AG04450 (cell line): Measurements from ENCODE around the gene RPS6KL1. TPM values are rescaled to one million over a fixed set of nuclear protein-coding genes. Genes with fewer than 3 reads are reported as not detected.

ENCODE experiments used
- CTCF ChIA-PET: fragments of 300-600, 350-600 bp; formaldehyde crosslinking; extraction: SDS; loops from one replicate; lab custom pipeline; 2022; ENCODE audit warnings: antibody characterized with exemption, inconsistent platforms; lab: Charles Lee
- POLR2A ChIA-PET: fragments of 350-600 bp; formaldehyde crosslinking; extraction: SDS; loops from one replicate; lab custom pipeline; 2021; ENCODE audit warnings: antibody characterized with exemption, inconsistent platforms; lab: Yijun Ruan, JAX
- DNase-seq: peaks from one replicate; pipeline ENCODE4 v3.0.0-alpha.2; 2011; ENCODE audit warnings: low read depth, low spot score
- H3K27ac ChIP-seq: one replicate; pipeline ENCODE4 v1.5.1; 2012; ENCODE audit warnings: low read depth, low read length, control low read depth
- H3K27me3 ChIP-seq: one replicate; pipeline ENCODE4 v1.6.0; 2012; ENCODE audit warnings: low read length; ENCODE audit not compliant: control insufficient read depth, insufficient read depth
- H3K4me3 ChIP-seq: 2 replicates; pipeline ENCODE4 v1.5.1; 2011; ENCODE audit warnings: mild to moderate bottlenecking, low read depth, low read length, control low read depth
- H3K9me3 ChIP-seq: 2 replicates; pipeline ENCODE4 v1.5.1; 2012; ENCODE audit warnings: low read length; ENCODE audit not compliant: control insufficient read depth, insufficient read depth
- polyA plus RNA-seq: library from polyadenylated mRNA; depleted of rRNA; stranded (reverse); fragments of >200 nt; gene quantifications from 2 replicates; pipeline ENCODE4 v1.2.3, GENCODE V29; 2011
- TF ChIP-seq, protein P1 (sequence below): IDR thresholded peaks from 2 replicates; pipeline ENCODE4 v1.5.1; 2011; ENCODE audit warnings: low read depth, low read length, control low read depth, inconsistent platforms

Gene RPS6KL1
- polyA plus RNA-seq, 1 experiment, result 0.64 TPM

DNA sequence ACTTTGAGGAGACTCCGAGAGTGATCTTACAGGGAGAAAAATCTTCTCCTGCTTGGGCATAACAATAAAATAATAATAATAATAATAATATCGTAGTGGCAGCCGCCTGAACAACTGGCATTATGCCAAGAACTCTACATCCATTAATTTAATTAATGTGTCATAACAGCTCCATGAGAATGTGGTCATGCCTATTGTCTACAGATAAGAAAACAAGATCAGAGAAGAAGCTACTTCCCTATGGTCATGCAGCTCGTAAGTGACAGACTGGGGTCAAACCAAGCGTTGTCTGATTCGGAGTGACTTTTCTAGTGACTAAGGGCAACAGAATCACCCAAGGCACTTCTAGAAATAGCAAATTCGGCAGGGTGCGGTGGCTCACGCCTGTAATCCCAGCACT is 58.9 kb downstream of the RPS6KL1 start:
- no peak overlapping the region for H3K4me3 ChIP-seq
- DNase-seq, result no peak
- CTCF ChIA-PET, result interaction anchor here (1.5 to 9.4 kb wide), 4 partner anchors 17 to 225 kb away, joined by 3 to 227 read pairs (median 90); partner anchors contain the start of genes DLST and PROX2
- H3K27ac ChIP-seq, result no peak overlapping the region
- TF ChIP-seq, protein P1, sequence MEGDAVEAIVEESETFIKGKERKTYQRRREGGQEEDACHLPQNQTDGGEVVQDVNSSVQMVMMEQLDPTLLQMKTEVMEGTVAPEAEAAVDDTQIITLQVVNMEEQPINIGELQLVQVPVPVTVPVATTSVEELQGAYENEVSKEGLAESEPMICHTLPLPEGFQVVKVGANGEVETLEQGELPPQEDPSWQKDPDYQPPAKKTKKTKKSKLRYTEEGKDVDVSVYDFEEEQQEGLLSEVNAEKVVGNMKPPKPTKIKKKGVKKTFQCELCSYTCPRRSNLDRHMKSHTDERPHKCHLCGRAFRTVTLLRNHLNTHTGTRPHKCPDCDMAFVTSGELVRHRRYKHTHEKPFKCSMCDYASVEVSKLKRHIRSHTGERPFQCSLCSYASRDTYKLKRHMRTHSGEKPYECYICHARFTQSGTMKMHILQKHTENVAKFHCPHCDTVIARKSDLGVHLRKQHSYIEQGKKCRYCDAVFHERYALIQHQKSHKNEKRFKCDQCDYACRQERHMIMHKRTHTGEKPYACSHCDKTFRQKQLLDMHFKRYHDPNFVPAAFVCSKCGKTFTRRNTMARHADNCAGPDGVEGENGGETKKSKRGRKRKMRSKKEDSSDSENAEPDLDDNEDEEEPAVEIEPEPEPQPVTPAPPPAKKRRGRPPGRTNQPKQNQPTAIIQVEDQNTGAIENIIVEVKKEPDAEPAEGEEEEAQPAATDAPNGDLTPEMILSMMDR, result no peak
- H3K9me3 ChIP-seq, result no peaks in the 10 kb centered on the region
- peaks cover 6% of the 10 kb centered on the region for H3K27me3 ChIP-seq
- POLR2A ChIA-PET, result no interaction called here

DNA sequence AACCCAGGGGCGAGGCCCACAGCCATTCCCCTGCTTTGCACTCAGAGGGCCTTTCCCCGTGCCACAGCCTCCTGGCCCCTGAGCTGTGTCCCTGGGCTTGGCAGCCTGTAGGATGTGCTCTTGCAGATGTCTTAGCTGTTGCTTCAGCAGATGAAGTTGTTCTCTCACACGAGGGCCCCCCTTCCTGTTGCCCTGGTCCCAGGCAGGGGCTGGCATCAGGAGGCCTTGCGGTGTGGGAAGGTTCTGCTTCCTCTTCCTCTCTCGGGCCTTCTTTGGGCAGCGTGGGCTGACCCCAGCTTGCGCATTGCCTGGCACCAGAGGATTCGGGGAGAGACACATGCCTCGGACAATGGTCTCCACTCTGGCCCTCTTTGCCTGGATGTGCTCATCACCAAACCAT is 59.8 kb downstream of the RPS6KL1 start:
- Histone ChIP-seq H3K9me3 (no peaks in the 10 kb centered on the region), H3K27me3 (peaks cover 6% of the 10 kb centered on the region), H3K4me3 (no peak overlapping the region), H3K27ac (no peak overlapping the region)
- ChIA-PET CTCF (interaction anchor here (1.7 to 9.4 kb wide), 4 partner anchors 10 to 225 kb away, joined by 7 to 227 read pairs (median 114); partner anchors contain the start of genes DLST and PROX2), POLR2A (interaction anchor here (1.1 kb wide), 1 partner anchor 26 kb away, joined by 4 read pairs; no protein-coding TSS in a partner anchor)
- DNase-seq, result no peak
- TF ChIP-seq, protein P1, result no peak

DNA sequence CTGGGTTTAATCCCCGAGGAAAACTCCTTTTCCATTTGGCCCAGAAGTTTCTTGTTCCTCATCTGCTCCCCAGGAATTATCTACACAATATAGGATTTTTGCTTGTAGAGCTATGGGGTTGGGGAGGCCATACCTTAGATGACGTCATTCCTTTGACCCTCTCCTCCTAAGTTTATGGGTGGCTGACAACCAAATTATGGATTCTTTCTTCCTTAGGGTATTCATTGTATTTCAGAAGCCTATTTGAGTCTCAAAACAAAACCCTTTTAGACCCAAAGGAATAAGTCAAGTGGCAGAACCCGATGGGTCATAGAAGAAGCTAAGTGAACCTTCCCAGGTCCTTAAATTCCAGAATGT is 61.3 kb downstream of the RPS6KL1 start:
- Histone ChIP-seq H3K9me3 (no peaks in the 10 kb centered on the region), H3K4me3 (no peak overlapping the region), H3K27me3 (peaks cover 6% of the 10 kb centered on the region), H3K27ac (no peak overlapping the region)
- ChIA-PET CTCF (interaction anchor here (0.5 to 9.4 kb wide), 36 partner anchors 9 to 1836 kb away, joined by 3 to 227 read pairs (median 6); partner anchors contain the start of genes DLST, EIF2B2 and PROX2), POLR2A (interaction anchor here (1.6 kb wide), 1 partner anchor 21 kb away, joined by 6 read pairs; no protein-coding TSS in a partner anchor)
- TF ChIP-seq, protein P1, result no peak
- no peak for DNase-seq

DNA sequence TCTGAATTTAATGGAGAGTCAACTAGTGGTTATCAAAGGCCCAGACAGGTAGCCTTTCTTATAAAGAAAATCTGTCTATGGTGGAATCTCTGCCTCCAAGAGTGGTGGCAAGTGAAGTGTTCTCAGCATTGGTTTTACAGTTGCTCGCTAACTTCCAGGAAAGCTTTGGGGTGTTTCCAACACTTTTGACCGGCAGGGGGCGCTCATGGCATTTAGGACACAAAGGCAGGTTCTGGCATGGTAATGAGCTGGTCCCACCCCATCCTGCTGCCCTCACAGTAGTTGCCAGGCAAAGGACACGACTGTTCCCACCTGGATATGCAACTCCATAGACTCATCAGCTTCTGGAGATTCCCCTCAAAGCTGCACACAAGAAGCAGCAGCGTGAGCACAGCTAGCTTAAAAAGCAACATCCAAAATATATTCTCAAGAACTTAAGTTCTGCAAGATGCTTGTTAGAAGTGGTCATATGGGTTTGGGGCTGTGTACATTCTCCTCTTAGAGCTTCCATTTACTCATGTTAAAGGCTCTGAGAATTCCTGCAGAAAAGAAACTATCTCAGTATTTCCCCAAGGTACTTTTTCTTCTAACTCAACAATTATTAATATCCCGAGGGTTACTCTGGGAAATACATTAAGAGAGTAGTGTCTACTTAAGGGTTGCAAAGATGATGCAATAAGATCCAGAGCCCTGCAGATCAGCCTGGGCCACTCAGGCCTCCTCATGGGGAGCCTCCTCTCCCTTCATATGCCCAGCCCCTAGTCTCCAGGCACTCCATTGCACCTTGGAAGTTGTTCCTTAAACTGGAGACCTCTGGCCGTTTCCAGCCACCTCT is 61.9 kb downstream of the RPS6KL1 start:
- TF ChIP-seq, protein P1, result peak; percentile 86
- ChIA-PET CTCF (interaction anchor here (0.6 to 9.4 kb wide), 53 partner anchors 8 to 1835 kb away, joined by 3 to 227 read pairs (median 4); partner anchors contain the start of genes DLST, EIF2B2, PROX2 and RPS6KL1), POLR2A (interaction anchor here (0.5 to 1.6 kb wide), 6 partner anchors 17 to 74 kb away, joined by 4 to 11 read pairs (median 6); no protein-coding TSS in a partner anchor)
- Histone ChIP-seq H3K27ac (no peak overlapping the region), H3K27me3 (peaks cover 4% of the 10 kb centered on the region), H3K4me3 (no peak overlapping the region), H3K9me3 (no peaks in the 10 kb centered on the region)
- peak; percentile 57 for DNase-seq
